Prostate gland (tissue), 2 donors: ENCODE measurements around the gene PPM1B.

Experiments
- CTCF ChIP-seq, 4 experiments: fragments of 200-600 bp in 2 of 4; fragments of 450-650 bp in 2 of 4; sonication (generic) in 2 of 4; IDR thresholded peaks; 1 replicate in 3 of 4; 2 replicates in 1 of 4; pipeline ENCODE4 v1.5.1; 2016 to 2019; ENCODE audit warnings: antibody characterized with exemption in 4 of 4, mild to moderate bottlenecking in 2 of 4, moderate library complexity in 2 of 4
- POLR2A ChIP-seq: fragments of 450-650 bp; IDR thresholded peaks from one replicate; pipeline ENCODE4 v1.6.1; 2016; ENCODE audit warnings: antibody characterized with exemption, mild to moderate bottlenecking
- POLR2AphosphoS5 ChIP-seq: sonication (generic); formaldehyde crosslinking; IDR thresholded peaks from one replicate; pipeline ENCODE4 v1.6.1; 2017; ENCODE audit warnings: antibody characterized with exemption

- TF ChIP-seq CTCF (IDR thresholded peaks at IDR 0.05) (no peak), POLR2AphosphoS5 (no peak), POLR2A (no peak)
Measured at GRCh38 chr2:44120428-44120827, 48.2 kb upstream of the PPM1B start.
